Fibroblast of skin of left biceps (primary cell): ENCODE data around the gene KRT86.
"Not testable (repeated sequence)": the region's sequence is repeated elsewhere in the genome, so short reads cannot be mapped to it uniquely, and the experiment has no call there.

Experiments
- DNase-seq, 2 experiments: peaks; one replicate each; pipeline ENCODE4 v3.0.0-alpha.2; 2013; ENCODE audit warnings: low read depth in 2 of 2

Gene KRT86

GRCh38 chr12:52314511-52314910, 40.1 kb downstream of the KRT86 start:
- no peak for DNase-seq

- not testable (repeated sequence) for DNase-seq
These were observed 41.3 kb downstream of the KRT86 start for GRCh38 chr12:52315721-52316120.

- no peak for DNase-seq
These were observed 41.8 kb downstream of the KRT86 start for GRCh38 chr12:52316290-52316689.

GRCh38 chr12:52316701-52317100, 42.3 kb downstream of the KRT86 start:
- DNase-seq = no peak

GRCh38 chr12:52317468-52318052, 43.1 kb downstream of the KRT86 start:
- DNase-seq = no peak

- no peak for DNase-seq
These were observed 44.0 kb downstream of the KRT86 start for GRCh38 chr12:52318241-52318990.

- no peak for DNase-seq
These were observed 44.7 kb downstream of the KRT86 start for GRCh38 chr12:52319097-52319496.

- no peak for DNase-seq
These were observed 46.4 kb downstream of the KRT86 start, which contains the start of gene KRT83 for GRCh38 chr12:52320784-52321400. Gene KRT83, minus strand, starts transcription at chr12:52321398. Its CDS starts 63 bp downstream, at chr12:52321335.

GRCh38 chr12:52321418-52321817, 47.0 kb downstream of the KRT86 start:
- no peak for DNase-seq

- no peak for DNase-seq
These were observed 47.6 kb downstream of the KRT86 start for GRCh38 chr12:52322069-52322468.

GRCh38 chr12:52323001-52323400, 48.6 kb downstream of the KRT86 start:
- DNase-seq = no peak

GRCh38 chr12:52323416-52324152, 49.1 kb downstream of the KRT86 start:
- DNase-seq = no peak

GRCh38 chr12:52324153-52324444, 49.7 kb downstream of the KRT86 start:
- DNase-seq = no peak

- peak; percentile 52 to 53 for DNase-seq
These were observed 52.8 kb downstream of the KRT86 start for GRCh38 chr12:52327052-52327829.

- DNase-seq = no peak
These were observed 53.5 kb downstream of the KRT86 start for GRCh38 chr12:52327830-52328500.

- DNase-seq = no peak
These were observed 56.6 kb downstream of the KRT86 start for GRCh38 chr12:52331039-52331438.

GRCh38 chr12:52331833-52332232, 57.4 kb downstream of the KRT86 start:
- DNase-seq = no peak

- no peak for DNase-seq
These were observed 57.9 kb downstream of the KRT86 start for GRCh38 chr12:52332381-52332780.

GRCh38 chr12:52333321-52333720, 58.9 kb downstream of the KRT86 start:
- DNase-seq = no peak

- no peak for DNase-seq
These were observed 59.7 kb downstream of the KRT86 start for GRCh38 chr12:52334185-52334584.

- no peak for DNase-seq
These were observed 61.3 kb downstream of the KRT86 start for GRCh38 chr12:52335598-52336262.
